ENCODE results near the gene FYN. TPM values are rescaled to one million over a fixed set of nuclear protein-coding genes. Genes with fewer than 3 reads are reported as not detected.

FYN gene
- total and polyA plus RNA-seq, 2 of the 4 experiments (the other 2 are of a cell fraction): 30.8 to 36.4 TPM

- dilution Hi-C loops (cut with HindIII; ENCODE audit: low sequenced_read_pairs, unreplicated experiment): no loop called here
- H4K8ac ChIP-seq (ENCODE audit: low read depth in 2 of 2, low read length in 2 of 2): no peak overlapping the region
- H2AK9ac ChIP-seq (replicated peaks; ENCODE audit: low read depth, low read length, poor library complexity): no peak overlapping the region
- no peaks in the 10 kb centered on the region for H3K79me1 ChIP-seq (ENCODE audit: low read depth in 1 of 2, low read length in 2 of 2)
- ChIA-PET CTCF (interaction anchor here (0.6 kb wide), 1 partner anchor 148 kb away, joined by 5 read pairs; no protein-coding TSS in a partner anchor), POLR2A (ENCODE audit: unreplicated experiment) (no interaction called here)
- H3K14ac ChIP-seq (replicated peaks; ENCODE audit: low read depth, low read length): no peak overlapping the region
- H2BK15ac ChIP-seq (ENCODE audit: low read depth, low read length): no peak overlapping the region
- H3K4me3 ChIP-seq (ENCODE audit: insufficient read depth, low read depth, low read length): no peak overlapping the region
- H3K9me1 ChIP-seq (ENCODE audit: insufficient read depth, low read length): no peaks in the 10 kb centered on the region; the same call in 1 of the 2 replicates
- no peak overlapping the region for H2AK5ac ChIP-seq (ENCODE audit: low read depth, low read length)
- H2AFZ ChIP-seq (replicated peaks; ENCODE audit: low read length, poor library complexity): no peak overlapping the region
- BruUV-seq (replicated peaks): no TSS peak
- DNase-seq: no peak
- H3K23ac ChIP-seq (ENCODE audit: low read depth, low read length): no peak overlapping the region
- H3K18ac ChIP-seq (ENCODE audit: low read depth, low read length): peak overlapping the region; percentile 22; the same call in 1 of the 2 replicates
- ATAC-seq (ENCODE audit: low read depth): no peak
- peaks cover 1% of the 10 kb centered on the region; the same call in 1 of the 2 replicates for H3K36me3 ChIP-seq (ENCODE audit: control insufficient read depth, insufficient read depth, low read length)
- no peak overlapping the region for H2BK20ac ChIP-seq (ENCODE audit: low read depth, low read length)
- TF ChIP-seq NFE2L2 (IDR thresholded peaks at IDR 0.05; ENCODE audit: low read depth, low read length) (no peak), RFX5 (IDR thresholded peaks at IDR 0.05; ENCODE audit: low read depth, low read length) (no peak), MXI1 (IDR thresholded peaks at IDR 0.05; ENCODE audit: borderline replicate concordance, low read depth, low read length) (no peak), FOS (IDR thresholded peaks at IDR 0.05; ENCODE audit: low read depth, low read length) (no peak), MAFK (IDR thresholded peaks at IDR 0.05; ENCODE audit: low read depth, low read length) (no peak), MAZ (IDR thresholded peaks at IDR 0.05; ENCODE audit: borderline replicate concordance, low read depth, low read length) (no peak), SMC3 (IDR thresholded peaks at IDR 0.05; ENCODE audit: low read depth, low read length) (no peak), ELK1 (IDR thresholded peaks at IDR 0.05; ENCODE audit: borderline replicate concordance, low read depth, low read length) (no peak)
- no peak overlapping the region for H3K56ac ChIP-seq (ENCODE audit: extremely low read depth, insufficient read depth, low read length)
- H2BK120ac ChIP-seq (ENCODE audit: low read depth, low read length): no peak overlapping the region
- no peaks in the 10 kb centered on the region for H4K20me1 ChIP-seq (ENCODE audit: insufficient read depth, low read length)
- 0 out of 2 replicates have a peak overlapping the region, but pooled peaks have one; percentile 26 for H3K27ac ChIP-seq (ENCODE audit: insufficient read depth, low read length)
- intact Hi-C loops (cut with micrococcal nuclease): no loop called here
- H3K9me3 ChIP-seq (ENCODE audit: control insufficient read depth, insufficient read depth, low read length): no peaks in the 10 kb centered on the region
- peak overlapping the region; percentile 86 for H2BK5ac ChIP-seq (ENCODE audit: low read depth, low read length, poor library complexity, severe bottlenecking)
- peaks cover 17% of the 10 kb centered on the region for H3K4me1 ChIP-seq (ENCODE audit: control insufficient read depth, insufficient read depth, low read length)
- in situ Hi-C loops (cut with MboI; ENCODE audit: low sequenced_read_pairs): no loop called here
- H3K9ac ChIP-seq (ENCODE audit: low read depth, low read length): no peak overlapping the region
- no peak overlapping the region for H4K5ac ChIP-seq (ENCODE audit: low read depth, low read length)
- no peak overlapping the region for H3K4me2 ChIP-seq (ENCODE audit: low read depth, low read length)
- WGBS, 2 experiments (ENCODE audit: extremely low coverage in 2 of 2, insufficient read length in 1 of 2): no CpG with 5 or more reads among the region's 7 CpGs
- no peak overlapping the region for H3K4ac ChIP-seq (ENCODE audit: low read depth, low read length)
- no peak overlapping the region for H4K91ac ChIP-seq (ENCODE audit: insufficient read depth, low read depth, low read length)
- no peaks in the 10 kb centered on the region for H3K27me3 ChIP-seq (ENCODE audit: control insufficient read depth, insufficient read depth, low read length)
Observed at GRCh38 chr6:111664565-111665030, 208.7 kb downstream of the FYN start.

Measured in IMR-90 (cell line).